Measurements from ENCODE around the gene ZNF469.

GRCh38 chr16:88347656-88348376 is 34.9 kb upstream of the ZNF469 start:
- no peak for TF ChIP-seq CTCF (IDR thresholded peaks at IDR 0.05; ENCODE audit: low read depth, low read length)
- TF ChIP-seq EZH2phosphoT487 (IDR thresholded peaks at IDR 0.05; ENCODE audit: low read depth), result no peak
